GM12891 (cell line): ENCODE results near the gene TECPR1.

Experiments
- PAX5 ChIP-seq: IDR thresholded peaks from 2 replicates; pipeline ENCODE4 v1.6.1; 2011; ENCODE audit warnings: low read length, moderate library complexity, mild to moderate bottlenecking; ENCODE audit not compliant: insufficient read depth, severe bottlenecking
- POLR2A ChIP-seq: IDR thresholded peaks from 2 replicates; pipeline ENCODE4 v1.6.1; 2011; ENCODE audit warnings: low read depth, low read length, control low read depth
- POLR2AphosphoS5 ChIP-seq: IDR thresholded peaks from 2 replicates; pipeline ENCODE4 v1.6.1; 2011; ENCODE audit warnings: low read depth, low read length, control low read depth
- POU2F2 ChIP-seq: IDR thresholded peaks from 2 replicates; pipeline ENCODE4 v1.6.1; 2011; ENCODE audit warnings: low read depth, mild to moderate bottlenecking, control low read depth, low read length, moderate library complexity
- SPI1 ChIP-seq: IDR thresholded peaks from 2 replicates; pipeline ENCODE4 v1.6.1; 2011; ENCODE audit warnings: low read depth, low read length, control low read depth
- TAF1 ChIP-seq: IDR thresholded peaks from 2 replicates; pipeline ENCODE4 v1.6.1; 2011; ENCODE audit warnings: low read depth, low read length, control low read depth

- no peak for TF ChIP-seq POLR2A
- TF ChIP-seq POLR2AphosphoS5, result no peak
- no peak for TF ChIP-seq SPI1
- TF ChIP-seq TAF1, result no peak
- TF ChIP-seq PAX5, result no peak
- TF ChIP-seq POU2F2, result no peak
These were observed 41.7 kb upstream of the TECPR1 start for GRCh38 chr7:98293746-98294145.
